ENCODE data around the gene TRIM14. TPM values are rescaled to one million over a fixed set of nuclear protein-coding genes. Genes with fewer than 3 reads are reported as not detected.
A peak's percentile ranks its signal among the peaks of the same experiment; 100 is the strongest.

Gene TRIM14
- total and polyA plus RNA-seq, 10 of the 15 experiments (the other 5 are each of a cell fraction or from before 2014, with no cell fraction given) = 8.6 to 53.3 (median 35.7) TPM

DNA sequence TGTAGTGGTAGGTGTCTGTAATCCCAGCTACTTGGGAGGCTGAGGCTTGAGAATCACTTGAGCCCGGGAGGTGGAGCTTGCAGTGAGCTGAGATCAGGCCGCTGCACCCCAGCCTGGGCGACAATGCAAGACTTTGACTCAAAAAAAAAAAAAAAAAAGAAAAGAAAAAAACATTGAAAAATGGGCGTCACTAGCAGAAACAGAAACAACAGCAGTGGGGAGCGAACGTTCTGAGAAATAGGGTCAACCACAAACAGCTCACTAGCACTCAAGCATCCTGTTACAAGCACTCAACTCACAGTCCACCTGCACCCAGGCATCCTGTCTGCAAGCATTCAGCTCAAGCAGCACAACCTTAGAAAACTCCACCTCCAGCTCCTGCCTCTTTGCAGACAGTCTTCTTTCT is 17.2 kb downstream of the TRIM14 start (continued):
- TF ChIP-seq, protein P1, sequence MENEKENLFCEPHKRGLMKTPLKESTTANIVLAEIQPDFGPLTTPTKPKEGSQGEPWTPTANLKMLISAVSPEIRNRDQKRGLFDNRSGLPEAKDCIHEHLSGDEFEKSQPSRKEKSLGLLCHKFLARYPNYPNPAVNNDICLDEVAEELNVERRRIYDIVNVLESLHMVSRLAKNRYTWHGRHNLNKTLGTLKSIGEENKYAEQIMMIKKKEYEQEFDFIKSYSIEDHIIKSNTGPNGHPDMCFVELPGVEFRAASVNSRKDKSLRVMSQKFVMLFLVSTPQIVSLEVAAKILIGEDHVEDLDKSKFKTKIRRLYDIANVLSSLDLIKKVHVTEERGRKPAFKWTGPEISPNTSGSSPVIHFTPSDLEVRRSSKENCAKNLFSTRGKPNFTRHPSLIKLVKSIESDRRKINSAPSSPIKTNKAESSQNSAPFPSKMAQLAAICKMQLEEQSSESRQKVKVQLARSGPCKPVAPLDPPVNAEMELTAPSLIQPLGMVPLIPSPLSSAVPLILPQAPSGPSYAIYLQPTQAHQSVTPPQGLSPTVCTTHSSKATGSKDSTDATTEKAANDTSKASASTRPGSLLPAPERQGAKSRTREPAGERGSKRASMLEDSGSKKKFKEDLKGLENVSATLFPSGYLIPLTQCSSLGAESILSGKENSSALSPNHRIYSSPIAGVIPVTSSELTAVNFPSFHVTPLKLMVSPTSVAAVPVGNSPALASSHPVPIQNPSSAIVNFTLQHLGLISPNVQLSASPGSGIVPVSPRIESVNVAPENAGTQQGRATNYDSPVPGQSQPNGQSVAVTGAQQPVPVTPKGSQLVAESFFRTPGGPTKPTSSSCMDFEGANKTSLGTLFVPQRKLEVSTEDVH (IDR thresholded peaks at IDR 0.05; ENCODE audit: low read depth, partially characterized antibody) = no peak
- TF ChIP-seq HDAC2 (IDR thresholded peaks at IDR 0.05) (no peak), ATF7 (IDR thresholded peaks at IDR 0.05; ENCODE audit: low read depth) (peak; percentile 91), ZNF207 (IDR thresholded peaks at IDR 0.05; ENCODE audit: borderline replicate concordance) (no peak), NFYB (IDR thresholded peaks at IDR 0.05; ENCODE audit: insufficient read depth, low read depth, low read length) (no peak), HSF1 (IDR thresholded peaks at IDR 0.05; ENCODE audit: low read depth, low read length) (0 out of 2 replicates have a peak, but pooled peaks have one; percentile 42), EGR1 (IDR thresholded peaks at IDR 0.05; ENCODE audit: borderline replicate concordance in 1 of 2, low read depth in 2 of 2, low read length in 2 of 2) (no peak), POLR2AphosphoS5 (IDR thresholded peaks at IDR 0.05; ENCODE audit: low read length) (peak; percentile 65; the same call in 1 of the 2 replicates), CHD1 (IDR thresholded peaks at IDR 0.05; ENCODE audit: low read depth, low read length) (no peak), NFXL1 (IDR thresholded peaks at IDR 0.05; ENCODE audit: borderline replicate concordance) (no peak), MLLT1 (IDR thresholded peaks at IDR 0.05) (peak; percentile 93), RUNX3 (IDR thresholded peaks at IDR 0.05; ENCODE audit: low read length) (peak; percentile 97), KDM1A (IDR thresholded peaks at IDR 0.05; ENCODE audit: borderline replicate concordance) (no peak), FOXK2 (IDR thresholded peaks at IDR 0.05) (no peak), BMI1 (IDR thresholded peaks at IDR 0.05; ENCODE audit: borderline replicate concordance) (no peak), POU2F2 (IDR thresholded peaks at IDR 0.05; ENCODE audit: borderline replicate concordance, low read depth, low read length) (peak; percentile 73; the same call in 1 of the 3 replicates), SMAD1 (IDR thresholded peaks at IDR 0.05; ENCODE audit: low read depth, partially characterized antibody) (no peak), SIN3A (IDR thresholded peaks at IDR 0.05; ENCODE audit: low read depth, low read length) (no peak)
- TF ChIP-seq, protein P2, sequence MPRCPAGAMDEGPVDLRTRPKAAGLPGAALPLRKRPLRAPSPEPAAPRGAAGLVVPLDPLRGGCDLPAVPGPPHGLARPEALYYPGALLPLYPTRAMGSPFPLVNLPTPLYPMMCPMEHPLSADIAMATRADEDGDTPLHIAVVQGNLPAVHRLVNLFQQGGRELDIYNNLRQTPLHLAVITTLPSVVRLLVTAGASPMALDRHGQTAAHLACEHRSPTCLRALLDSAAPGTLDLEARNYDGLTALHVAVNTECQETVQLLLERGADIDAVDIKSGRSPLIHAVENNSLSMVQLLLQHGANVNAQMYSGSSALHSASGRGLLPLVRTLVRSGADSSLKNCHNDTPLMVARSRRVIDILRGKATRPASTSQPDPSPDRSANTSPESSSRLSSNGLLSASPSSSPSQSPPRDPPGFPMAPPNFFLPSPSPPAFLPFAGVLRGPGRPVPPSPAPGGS (IDR thresholded peaks at IDR 0.05; ENCODE audit: borderline replicate concordance, insufficient read depth, low read depth, low read length, poor library complexity, severe bottlenecking) = no peak
- TF ChIP-seq, protein P3, sequence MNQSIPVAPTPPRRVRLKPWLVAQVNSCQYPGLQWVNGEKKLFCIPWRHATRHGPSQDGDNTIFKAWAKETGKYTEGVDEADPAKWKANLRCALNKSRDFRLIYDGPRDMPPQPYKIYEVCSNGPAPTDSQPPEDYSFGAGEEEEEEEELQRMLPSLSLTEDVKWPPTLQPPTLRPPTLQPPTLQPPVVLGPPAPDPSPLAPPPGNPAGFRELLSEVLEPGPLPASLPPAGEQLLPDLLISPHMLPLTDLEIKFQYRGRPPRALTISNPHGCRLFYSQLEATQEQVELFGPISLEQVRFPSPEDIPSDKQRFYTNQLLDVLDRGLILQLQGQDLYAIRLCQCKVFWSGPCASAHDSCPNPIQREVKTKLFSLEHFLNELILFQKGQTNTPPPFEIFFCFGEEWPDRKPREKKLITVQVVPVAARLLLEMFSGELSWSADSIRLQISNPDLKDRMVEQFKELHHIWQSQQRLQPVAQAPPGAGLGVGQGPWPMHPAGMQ (IDR thresholded peaks at IDR 0.05; ENCODE audit: borderline replicate concordance) = no peak
